GM19463 (cell line): ENCODE data around the gene TPSB2.
"Not testable (repeated sequence)": the region's sequence is repeated elsewhere in the genome, so short reads cannot be mapped to it uniquely, and the experiment has no call there.

Source experiments
- ATAC-seq: cut with Tn5 transposase; IDR thresholded peaks from one replicate; pipeline ENCODE4 v1.9.1; 2021; ENCODE audit warnings: mild to moderate bottlenecking, moderate library complexity; ENCODE audit not compliant: unreplicated experiment

The TPSB2 gene

GRCh38 chr16:1185460-1186207 is 44.4 kb downstream of the TPSB2 start:
- not testable (repeated sequence) for ATAC-seq

DNA sequence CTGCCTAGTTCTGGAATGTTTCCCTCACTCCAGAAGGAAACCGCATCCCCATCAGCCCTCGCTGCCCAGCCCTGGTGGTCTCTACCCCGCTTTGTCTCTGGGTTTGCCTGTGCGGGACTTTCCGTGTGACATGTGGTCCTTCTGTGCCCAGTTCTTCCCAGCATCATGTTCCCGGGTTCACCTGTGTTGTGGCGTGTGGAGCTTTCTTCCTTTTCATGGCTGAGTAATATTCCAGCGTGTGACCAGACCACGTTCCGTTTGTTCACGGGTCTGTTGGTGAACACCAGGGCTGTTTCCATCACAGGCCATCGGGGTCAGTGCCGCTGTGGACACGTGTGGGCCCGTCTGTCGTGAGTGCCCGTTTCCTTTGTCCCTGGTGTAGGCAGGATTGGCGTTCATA is 45.0 kb downstream of the TPSB2 start:
- no peak for ATAC-seq

- no peak for ATAC-seq
Observed at GRCh38 chr16:1184156-1184868, 45.7 kb downstream of the TPSB2 start.

DNA sequence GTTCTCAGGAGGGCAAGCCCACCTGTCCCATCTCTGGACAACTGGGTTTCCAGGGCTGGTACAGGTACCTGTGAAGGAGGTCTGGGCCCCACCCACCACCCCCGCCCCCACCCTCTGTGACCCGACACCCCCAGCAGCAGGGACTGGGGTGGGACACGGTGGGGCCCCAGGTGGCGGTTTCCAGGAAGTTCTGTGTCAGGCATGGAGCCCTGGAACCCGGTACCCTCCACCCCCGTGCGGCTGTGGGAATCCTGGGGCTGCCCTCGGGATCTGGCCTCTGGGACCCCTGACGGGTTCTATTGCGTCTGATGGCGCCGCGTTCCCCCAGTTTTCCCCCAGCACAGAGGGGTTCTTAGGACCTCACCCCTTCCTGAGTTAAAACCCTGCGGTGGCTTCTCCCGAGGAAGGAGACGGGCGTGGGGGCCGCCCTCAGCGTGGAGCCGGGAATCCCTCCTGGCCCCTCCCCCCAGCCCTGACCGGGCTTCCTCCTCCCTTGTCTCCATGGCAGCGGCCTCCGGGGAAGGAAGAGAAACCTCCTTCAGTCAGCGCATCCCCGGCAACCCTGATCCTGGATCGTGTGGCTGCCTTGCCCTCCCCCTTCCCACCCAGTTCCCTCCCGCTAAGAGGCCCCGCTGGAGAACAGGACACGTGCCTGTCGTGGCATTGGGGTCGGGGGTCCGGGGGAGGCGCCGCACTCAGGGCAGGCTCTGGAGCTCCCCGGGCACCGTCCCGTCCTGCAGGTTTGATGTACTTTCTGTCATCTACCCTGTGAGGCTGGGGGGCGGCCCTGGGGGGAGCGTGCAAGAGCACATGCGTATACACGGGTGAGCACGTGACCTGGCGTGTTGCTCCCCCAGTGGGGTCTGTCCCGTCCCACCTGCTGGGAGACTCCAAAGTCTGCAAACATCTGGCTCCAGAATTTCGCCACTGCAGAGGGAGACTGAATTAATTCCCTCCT is 46.8 kb downstream of the TPSB2 start:
- no peak for ATAC-seq

DNA sequence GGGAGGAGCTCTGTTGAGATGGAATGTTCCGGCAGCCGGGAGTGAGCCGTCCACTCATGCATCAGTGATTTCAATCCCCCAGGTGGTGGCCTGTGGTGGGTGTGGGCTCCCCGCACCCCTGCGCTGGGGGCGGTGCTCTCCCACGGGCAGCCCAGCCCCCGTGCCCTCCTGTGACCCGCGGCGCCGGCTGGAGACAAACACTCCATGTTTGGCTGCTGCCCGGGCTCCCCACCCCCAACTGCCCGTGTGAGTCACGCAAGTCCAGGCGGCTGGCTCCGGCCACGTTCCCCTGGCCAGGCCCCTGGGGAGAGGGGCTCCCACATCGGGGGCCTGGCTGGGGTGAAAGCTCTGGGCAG is 47.7 kb downstream of the TPSB2 start:
- no peak for ATAC-seq

- no peak for ATAC-seq
Observed at GRCh38 chr16:1181404-1182315, 48.3 kb downstream of the TPSB2 start.

- no peak for ATAC-seq
Observed at GRCh38 chr16:1180549-1181403, 49.2 kb downstream of the TPSB2 start.
